K562 (cell line): ENCODE data around the gene ADGRD1. TPM values are rescaled to one million over a fixed set of nuclear protein-coding genes. Genes with fewer than 3 reads are reported as not detected.
"Not testable (repeated sequence)": the region's sequence is repeated elsewhere in the genome, so short reads cannot be mapped to it uniquely, and the experiment has no call there.

Source experiments
- ATAC-seq: fragments of 200-7000 bp; cut with Tn5 transposase; 3 replicates; pipeline ENCODE4 v1.9.1; 2020; ENCODE audit warnings: moderate library complexity
- BruUV-seq: library from RNA; stranded (reverse); fragments of 400-500 nt; replicated peaks from 2 replicates; lab custom pipeline; 2021; lab: Mats Ljungman, UMichigan
- CTCF ChIA-PET: fragments of 300-600 bp; formaldehyde crosslinking; extraction: SDS; loops from one replicate; lab custom pipeline; 2021; ENCODE audit warnings: low intra/inter-chr PET ratio; lab: Yijun Ruan, JAX
- POLR2A ChIA-PET: fragments of 300-600, 350-650 bp; sonication (Branson Sonifier 250); formaldehyde crosslinking; extraction: SDS; loops from one replicate; lab custom pipeline; 2021; ENCODE audit warnings: antibody characterized with exemption, inconsistent platforms; lab: Yijun Ruan, JAX
- DNase-seq, 4 experiments: peaks; one replicate each; pipeline versions ENCODE4 v3.0.0 to v3.0.0-alpha.2; 2011 to 2018; ENCODE audit warnings: low spot score in 3 of 4, mixed read lengths in 3 of 4; ENCODE audit errors: extremely low read depth in 1 of 4
- FAIRE-seq: peaks from 2 replicates; lab custom pipeline; 2011; peaks lifted over from hg19 to GRCh38; lab: Jason Lieb, UNC
- H2AFZ ChIP-seq: 2 replicates; pipeline ENCODE4 v1.6.0; 2011; ENCODE audit warnings: low read depth, low read length, control low read depth, inconsistent platforms
- H3K27ac ChIP-seq: fragments of 200-600 bp; 3 replicates; pipeline ENCODE4 v1.8.0; 2011; ENCODE audit warnings: low read depth, mild to moderate bottlenecking, control low read depth, inconsistent platforms, low read length, moderate library complexity, mixed read lengths; ENCODE audit errors: extremely low read depth
- H3K27me3 ChIP-seq, 2 experiments: fragments of 300-600 bp in 1 of 2; 2 replicates in 1 of 2; 3 replicates in 1 of 2; pipeline versions ENCODE4 v1.6.0 to v1.8.0; 2011; ENCODE audit warnings: inconsistent platforms in 2 of 2, low read length in 2 of 2, mild to moderate bottlenecking in 1 of 2, mixed read lengths in 1 of 2, moderate library complexity in 1 of 2; ENCODE audit not compliant: control insufficient read depth in 2 of 2, insufficient read depth in 2 of 2
- H3K36me3 ChIP-seq: fragments of 300-600 bp; 3 replicates; pipeline ENCODE4 v1.8.0; 2011; ENCODE audit warnings: mild to moderate bottlenecking, low read length, inconsistent platforms; ENCODE audit not compliant: control insufficient read depth, insufficient read depth
- H3K4me1 ChIP-seq, 2 experiments: fragments of 200-600 bp in 1 of 2; replicated peaks in 1 of 2; 2 replicates in 1 of 2; 3 replicates in 1 of 2; pipeline versions ENCODE4 v1.5.1 to v1.8.0; 2011; ENCODE audit warnings: inconsistent platforms in 2 of 2, low read length in 2 of 2, mild to moderate bottlenecking in 1 of 2, mixed read lengths in 1 of 2, moderate library complexity in 1 of 2; ENCODE audit not compliant: control insufficient read depth in 2 of 2, insufficient read depth in 2 of 2
- H3K4me2 ChIP-seq: 2 replicates; pipeline ENCODE4 v1.6.1; 2011; ENCODE audit warnings: low read length, control low read depth, inconsistent platforms, mixed read lengths; ENCODE audit not compliant: insufficient read depth
- H3K4me3 ChIP-seq: fragments of 200-600 bp; sonication (generic), shearing (Covaris generic); 2 replicates; pipeline ENCODE4 v1.5.1; 2016; ENCODE audit warnings: control low read depth, inconsistent platforms
- H3K79me2 ChIP-seq: fragments of 200-600 bp; 3 replicates; pipeline ENCODE4 v1.8.0; 2011; ENCODE audit warnings: low read length, inconsistent platforms; ENCODE audit not compliant: control insufficient read depth, insufficient read depth
- H3K9ac ChIP-seq, 2 experiments: 2 replicates each; pipeline versions ENCODE4 v1.6.0 to v1.6.1; 2011; ENCODE audit warnings: low read depth in 2 of 2, low read length in 2 of 2, control low read depth in 1 of 2, inconsistent platforms in 1 of 2, mild to moderate bottlenecking in 1 of 2, mixed read lengths in 1 of 2; ENCODE audit not compliant: insufficient read depth in 1 of 2
- H3K9me1 ChIP-seq: one replicate; pipeline ENCODE4 v1.6.0; 2011; ENCODE audit warnings: inconsistent platforms, mild to moderate bottlenecking, low read length, moderate library complexity; ENCODE audit not compliant: control insufficient read depth, insufficient read depth
- H3K9me3 ChIP-seq: replicated peaks from 2 replicates; pipeline ENCODE4 v1.5.1; 2011; ENCODE audit warnings: low read depth, low read length, inconsistent platforms; ENCODE audit not compliant: control insufficient read depth, insufficient read depth
- H4K20me1 ChIP-seq: replicated peaks from 2 replicates; pipeline ENCODE4 v1.6.1; 2011; ENCODE audit warnings: low read length, inconsistent platforms, mixed read lengths; ENCODE audit not compliant: control insufficient read depth, insufficient read depth
- SP1 ChIP-seq: sonication (generic); formaldehyde crosslinking; IDR thresholded peaks from 2 replicates; pipeline ENCODE4 v1.8.1; 2022; ENCODE audit warnings: mild to moderate bottlenecking, missing genetic modification reagents
- WGBS: fragments of 100-300 bp; shearing (Covaris generic); methylation state at CpG from one replicate; pipeline ENCODE4 v1.1.6; 2016; ENCODE audit warnings: low coverage, mixed read lengths; ENCODE audit not compliant: insufficient coverage; ENCODE audit errors: missing lambda C conversion rate; 5-methylcytosine and 5-hydroxymethylcytosine counted together
- in situ Hi-C: fragments of 300-500 bp; cut with MboI; formaldehyde crosslinking; loops from 4 replicates; pipeline ENCODE4 v1.15.0; 2018; ENCODE audit warnings: inconsistent platforms, mixed read lengths
- intact Hi-C: fragments of 100-400 bp; cut with micrococcal nuclease; formaldehyde crosslinking; loops from 2 replicates; pipeline ENCODE4 v1.14.2; 2022
- polyA plus RNA-seq, 8 experiments: library from polyadenylated mRNA; depleted of rRNA in 4 of 8; stranded (reverse) in 5 of 8; unstranded in 3 of 8; fragments of >200 nt; fragmentation: Nextera tagmentation in 2 of 8; fragmentation: Illumina TruSeq in 1 of 8; extraction: Ambion mirVana in 2 of 8; extraction: Trizol in 1 of 8; gene quantifications; 2 replicates each; pipeline versions ENCODE4 v1.2.1 to v1.2.3, GENCODE V29; 2011 to 2014; ENCODE audit warnings: inconsistent platforms in 1 of 8, missing spikeins in 1 of 8
- total RNA-seq, 7 experiments: library from RNA; depleted of rRNA in 6 of 7; stranded (reverse); fragments of >200 nt in 6 of 7; fragmentation: Illumina TruSeq in 2 of 7; extraction: Trizol in 2 of 7; gene quantifications; 2 replicates each; pipeline versions ENCODE4 v1.2.1 to v1.2.3, GENCODE V29; 2011 to 2021; ENCODE audit warnings: low replicate concordance in 1 of 7
- TF ChIP-seq, protein P1 (sequence below): fragments of 450-650 bp; IDR thresholded peaks from 2 replicates; pipeline ENCODE4 v1.6.1; 2016

ADGRD1 gene
- total and polyA plus RNA-seq, 9 of the 15 experiments (the other 6 are each of a cell fraction or from before 2014, with no cell fraction given) = 1.7 to 11.7 (median 3.3) TPM

DNA sequence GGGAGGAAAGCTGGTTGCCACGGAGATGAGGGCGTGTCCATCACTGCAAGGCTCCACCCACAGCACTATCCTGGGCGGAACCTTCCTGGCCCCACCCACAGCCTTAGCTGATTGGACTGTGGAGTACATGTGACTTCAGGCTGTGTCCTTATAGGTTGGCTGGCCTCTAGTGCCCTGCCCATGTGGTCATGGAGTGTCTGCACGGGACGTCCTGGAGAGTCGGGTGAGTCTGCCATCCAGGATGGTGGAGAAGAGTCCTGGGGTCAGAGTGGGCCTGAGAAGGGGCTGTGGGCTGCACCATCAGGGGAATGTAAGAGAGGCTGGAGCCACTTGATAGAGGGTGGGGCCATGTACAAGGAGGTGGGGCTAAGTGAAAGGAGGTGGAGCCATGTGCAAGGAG, 117.0 kb downstream of the ADGRD1 start:
- H3K9me1 ChIP-seq, H3K4me3 ChIP-seq, DNase-seq, H3K4me2 ChIP-seq, H2AFZ ChIP-seq, H3K79me2 ChIP-seq, H3K36me3 ChIP-seq, H3K27ac ChIP-seq, BruUV-seq, H3K4me1 ChIP-seq, CTCF ChIA-PET, intact Hi-C loops, H3K9me3 ChIP-seq, POLR2A ChIA-PET, H3K9ac ChIP-seq, in situ Hi-C loops: not testable (repeated sequence)
- H4K20me1 ChIP-seq = peaks cover 11% of the 10 kb centered on the region
- peaks cover 7 to 20% of the 10 kb centered on the region in 2 experiments; a peak in 4 of 5 replicates for H3K27me3 ChIP-seq
- peak; percentile 59 for FAIRE-seq
- ATAC-seq = peak; percentile 86
- 79% methylated on average over 3 of the region's 6 CpGs for WGBS
- TF ChIP-seq, protein P1, sequence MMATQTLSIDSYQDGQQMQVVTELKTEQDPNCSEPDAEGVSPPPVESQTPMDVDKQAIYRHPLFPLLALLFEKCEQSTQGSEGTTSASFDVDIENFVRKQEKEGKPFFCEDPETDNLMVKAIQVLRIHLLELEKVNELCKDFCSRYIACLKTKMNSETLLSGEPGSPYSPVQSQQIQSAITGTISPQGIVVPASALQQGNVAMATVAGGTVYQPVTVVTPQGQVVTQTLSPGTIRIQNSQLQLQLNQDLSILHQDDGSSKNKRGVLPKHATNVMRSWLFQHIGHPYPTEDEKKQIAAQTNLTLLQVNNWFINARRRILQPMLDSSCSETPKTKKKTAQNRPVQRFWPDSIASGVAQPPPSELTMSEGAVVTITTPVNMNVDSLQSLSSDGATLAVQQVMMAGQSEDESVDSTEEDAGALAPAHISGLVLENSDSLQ = peak; percentile 27; the same call in 1 of the 2 replicates
- peak; percentile 56 for TF ChIP-seq SP1 (CRISPR knock-in tag)

DNA sequence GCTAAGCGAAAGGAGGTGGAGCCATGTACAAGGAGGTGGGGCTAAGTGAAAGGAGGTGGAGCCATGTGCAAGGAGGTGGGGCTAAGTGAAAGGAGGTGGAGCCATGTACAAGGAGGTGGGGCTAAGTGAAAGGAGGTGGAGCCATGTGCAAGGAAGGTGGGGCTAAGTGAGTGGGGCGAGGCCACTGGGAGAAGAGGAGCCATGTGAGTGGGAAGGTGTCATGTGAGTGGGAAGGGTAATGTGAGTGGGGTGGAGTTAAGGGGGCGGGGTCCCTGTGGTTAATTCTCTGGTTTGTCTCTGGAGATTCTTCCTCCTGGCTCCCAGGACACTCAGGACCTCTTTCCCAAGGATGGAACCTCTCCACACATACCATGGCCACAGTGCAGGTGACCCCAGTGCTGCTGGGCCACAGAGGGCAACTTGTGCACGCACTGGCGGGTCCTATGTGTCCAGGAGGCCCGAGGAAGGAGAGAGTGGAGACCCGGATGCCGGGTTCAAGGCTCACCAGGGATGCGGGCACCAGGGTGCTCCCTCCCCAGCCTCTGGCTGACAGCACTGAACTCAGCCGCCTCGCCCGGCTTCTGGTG, 117.6 kb downstream of the ADGRD1 start:
- in situ Hi-C loops, H3K4me1 ChIP-seq, H3K4me3 ChIP-seq, H3K4me2 ChIP-seq, H4K20me1 ChIP-seq, H2AFZ ChIP-seq, H3K9ac ChIP-seq, CTCF ChIA-PET, H3K79me2 ChIP-seq, H3K27ac ChIP-seq, POLR2A ChIA-PET, FAIRE-seq, H3K9me1 ChIP-seq, BruUV-seq, H3K9me3 ChIP-seq, H3K36me3 ChIP-seq, intact Hi-C loops: not testable (repeated sequence)
- peak in 3 of 4 experiments; percentile 35 to 39 (median 37) for DNase-seq
- 51% methylated on average over 3 of the region's 12 CpGs for WGBS
- peaks cover 2 to 18% of the 10 kb centered on the region in 2 experiments; a peak in 4 of 5 replicates for H3K27me3 ChIP-seq
- ATAC-seq = peak; percentile 67; the same call in 2 of the 3 replicates

DNA sequence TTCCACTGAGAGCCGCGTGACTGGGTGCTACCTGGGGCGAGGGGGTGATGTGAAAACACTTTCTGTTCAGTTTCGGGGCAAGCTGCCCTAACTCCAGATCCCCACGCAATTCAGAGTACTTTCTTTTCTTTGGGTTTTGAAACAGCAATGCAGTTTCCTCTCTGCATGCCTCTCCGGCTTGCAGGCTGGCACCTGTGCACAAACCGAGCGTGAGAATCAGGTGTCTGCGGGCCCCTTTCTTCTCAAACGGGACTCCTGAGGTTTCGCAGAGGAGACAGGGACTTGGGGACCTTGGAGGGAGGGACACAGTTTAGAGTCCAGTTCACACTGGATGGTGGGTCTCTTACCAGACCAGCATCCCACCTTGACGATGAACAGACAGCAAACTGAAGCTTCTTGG, 118.2 kb downstream of the ADGRD1 start:
- FAIRE-seq, H2AFZ ChIP-seq: not testable (repeated sequence)

More for the DNA sequence above, 118.2 kb downstream of the ADGRD1 start:
- intact Hi-C loops, ATAC-seq, in situ Hi-C loops, BruUV-seq, H3K4me2 ChIP-seq, H3K4me3 ChIP-seq, H3K27ac ChIP-seq, H3K36me3 ChIP-seq, H3K79me2 ChIP-seq, POLR2A ChIA-PET, CTCF ChIA-PET, H3K9me3 ChIP-seq, DNase-seq, H3K4me1 ChIP-seq, H3K9me1 ChIP-seq, H3K9ac ChIP-seq, H4K20me1 ChIP-seq: not testable (repeated sequence)
- WGBS = no CpG with 5 or more reads among the region's 12 CpGs
- H3K27me3 ChIP-seq = peaks cover 0 to 14% of the 10 kb centered on the region in 2 experiments; a peak in 2 of 5 replicates
